ENCODE results near the gene INAFM2.
A peak's percentile ranks its signal among the peaks of the same experiment; 100 is the strongest.

The INAFM2 gene

DNA sequence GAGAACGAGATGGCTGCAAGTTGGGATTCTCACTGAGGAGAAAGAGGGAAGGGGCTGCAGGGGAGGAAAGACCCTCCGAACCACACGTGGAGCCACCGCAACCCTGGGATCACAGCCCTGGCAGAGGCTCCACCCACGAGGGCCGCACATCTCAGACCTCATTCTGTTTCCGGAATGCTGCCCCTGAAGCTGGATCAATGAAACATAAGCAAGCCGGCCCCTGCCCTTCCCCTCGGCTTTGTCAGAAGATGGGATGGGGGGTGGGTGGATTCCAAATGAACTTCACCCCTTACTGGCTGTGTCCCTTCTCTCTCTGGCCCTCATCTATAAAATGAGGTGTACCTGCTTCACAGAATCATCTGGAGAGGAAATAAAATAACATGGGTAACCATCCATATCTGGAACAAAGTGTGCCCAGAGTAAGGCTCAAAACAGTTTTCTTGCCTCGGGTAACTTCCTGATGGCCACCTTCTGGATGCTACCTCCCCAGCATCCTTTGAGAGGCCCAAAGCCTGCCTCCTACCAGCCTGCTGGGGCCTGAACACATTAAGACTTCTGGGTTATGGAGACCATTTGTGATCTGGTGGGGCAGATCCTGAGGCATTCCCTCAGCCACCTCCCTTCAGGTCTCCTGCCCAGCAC lies 21.9 kb downstream of the INAFM2 start:
- no peak for DNase-seq

DNA sequence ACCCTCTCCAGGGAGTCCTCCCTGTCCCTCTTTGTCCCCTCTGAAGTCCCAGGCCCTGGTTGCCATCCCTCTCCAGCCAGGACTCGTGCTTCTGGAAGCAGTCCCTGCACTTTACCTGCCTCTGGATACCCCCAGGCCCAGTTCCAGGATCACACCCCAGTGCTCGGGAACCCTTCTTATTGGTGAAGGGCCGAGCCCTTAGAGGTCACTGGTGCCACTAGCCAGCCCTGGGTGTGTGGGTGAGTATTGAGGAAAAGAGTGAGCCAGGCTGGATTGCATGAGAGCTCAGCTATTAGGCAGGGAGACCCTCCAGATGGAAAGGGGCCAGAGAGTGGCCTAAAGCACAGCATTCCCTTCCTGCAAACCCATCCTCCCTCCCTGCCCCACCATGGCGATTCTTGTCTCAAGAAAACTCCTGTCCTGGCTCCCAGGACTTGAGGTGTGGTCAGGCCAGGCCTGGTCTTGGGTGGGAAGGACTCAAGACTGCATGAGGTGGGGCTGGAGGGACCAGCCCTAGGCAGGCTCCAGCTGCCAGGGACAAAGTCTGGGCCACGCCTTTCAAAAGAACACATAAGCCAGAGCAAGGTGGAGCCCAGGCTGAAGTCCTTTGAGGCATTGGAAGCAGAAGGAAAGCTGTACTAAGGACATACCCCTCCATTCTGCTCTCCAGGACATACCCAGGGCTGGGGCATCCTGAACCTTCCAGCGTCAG lies 22.5 kb downstream of the INAFM2 start:
- no peak for DNase-seq

DNA sequence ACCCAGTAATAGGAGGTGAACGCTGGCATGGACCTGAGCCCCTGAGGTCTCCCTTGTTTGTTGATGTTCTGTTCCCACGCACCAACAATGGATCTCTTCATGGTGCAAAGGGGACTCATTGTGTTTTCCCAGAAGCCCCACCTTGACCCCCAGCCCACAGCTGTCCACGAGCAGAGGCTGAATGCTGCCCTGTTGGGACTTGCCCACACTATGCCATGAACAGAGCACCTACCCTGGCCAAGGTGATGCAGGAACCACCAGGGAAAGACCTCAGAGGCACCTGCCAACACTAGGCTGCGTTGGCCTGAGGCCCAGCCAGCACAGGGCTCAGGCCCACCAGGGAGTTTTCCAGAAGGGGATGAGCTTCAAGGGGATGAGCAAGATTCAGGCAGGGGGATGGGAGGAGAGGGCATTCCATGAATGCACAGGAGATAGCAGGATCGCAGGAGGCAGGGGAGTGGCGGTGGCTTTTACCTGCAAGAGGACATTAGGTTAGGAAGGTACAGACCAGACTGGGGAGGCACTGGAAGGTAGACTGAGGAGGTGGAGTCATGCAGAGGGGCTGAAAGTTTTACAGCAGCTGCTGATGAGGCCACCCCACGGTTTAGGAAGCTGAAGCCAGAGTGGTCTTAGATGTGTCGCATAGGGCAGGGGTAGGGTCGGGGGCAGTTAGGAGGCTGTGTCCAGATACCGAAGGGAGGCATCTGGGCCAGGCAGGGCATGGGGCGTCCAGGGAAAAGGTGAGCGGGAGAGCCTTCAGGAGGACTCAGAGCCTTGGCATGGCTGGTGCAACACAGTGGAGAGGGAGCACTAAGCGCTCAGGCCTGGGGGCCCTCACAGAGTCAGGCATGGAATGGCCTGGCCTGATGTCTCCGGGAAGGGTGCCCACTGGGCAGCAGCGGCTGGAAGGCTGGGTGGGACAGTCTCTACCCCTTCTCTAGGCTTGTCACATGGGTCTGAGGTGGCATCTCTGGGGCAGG lies 23.4 kb downstream of the INAFM2 start:
- DNase-seq, result no peak

DNA sequence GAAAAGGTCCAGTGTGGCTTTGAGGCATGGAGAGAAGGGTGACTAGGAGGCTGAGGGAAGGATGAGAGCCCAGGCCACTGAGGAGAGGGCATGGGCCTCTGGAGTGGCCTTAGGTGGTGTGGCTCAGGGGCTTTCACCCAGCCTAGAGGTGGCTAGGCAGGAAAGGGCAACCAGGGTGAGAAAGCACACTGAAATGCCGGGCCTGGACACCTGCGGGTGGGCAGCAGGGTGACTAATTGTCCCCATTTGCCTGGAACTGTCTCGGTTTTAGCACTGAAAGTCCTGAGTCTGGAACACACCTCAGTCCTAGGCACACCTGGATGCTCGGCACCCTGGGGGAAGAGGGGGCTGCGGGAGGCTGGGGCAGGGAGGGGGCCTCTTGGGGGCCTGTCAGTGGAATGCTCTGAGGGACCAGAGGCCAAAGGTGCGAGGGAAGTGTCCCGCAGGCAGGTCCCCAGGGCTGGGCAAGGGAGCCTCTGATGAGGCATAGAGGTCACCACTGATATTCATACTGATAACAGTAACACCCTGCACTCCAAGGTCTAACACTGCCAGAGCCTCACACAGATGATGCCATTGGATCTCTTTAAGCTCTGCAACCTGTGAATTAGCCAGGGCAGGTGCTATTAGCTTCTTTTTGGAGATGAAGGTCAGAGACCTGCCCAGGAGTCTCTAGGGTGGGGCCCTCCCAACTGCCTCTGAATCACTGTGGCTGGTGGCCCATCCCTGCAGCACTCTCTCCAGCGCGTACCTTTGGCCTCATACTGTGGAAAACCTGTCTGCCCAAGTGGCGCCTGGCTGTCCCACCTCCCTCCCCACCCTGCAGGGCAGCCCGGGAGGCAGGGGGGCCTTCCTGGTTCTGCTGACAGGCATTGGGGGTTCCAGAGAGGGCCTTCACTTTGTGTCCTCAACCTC lies 24.3 kb downstream of the INAFM2 start:
- no peak for DNase-seq

DNA sequence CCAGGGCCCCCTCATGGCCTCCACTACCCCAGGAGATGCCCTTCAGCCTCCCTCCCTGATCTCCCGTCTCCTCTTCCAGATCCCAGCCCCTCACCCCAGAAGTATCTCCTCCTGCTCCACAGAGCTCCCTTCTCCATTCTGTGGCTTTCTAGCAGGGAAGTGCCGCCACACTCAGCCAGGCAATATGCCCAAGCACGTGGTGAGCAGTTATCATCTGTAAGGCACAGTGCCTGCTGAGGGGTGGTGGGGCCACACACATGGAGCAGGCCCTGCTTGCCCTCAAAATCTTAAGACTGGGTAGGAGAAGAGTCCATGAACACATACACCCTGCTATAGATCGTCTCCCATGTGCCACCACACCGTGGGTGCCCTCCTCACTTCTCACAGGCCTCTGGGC lies 25.0 kb downstream of the INAFM2 start:
- DNase-seq, result no peak

DNA sequence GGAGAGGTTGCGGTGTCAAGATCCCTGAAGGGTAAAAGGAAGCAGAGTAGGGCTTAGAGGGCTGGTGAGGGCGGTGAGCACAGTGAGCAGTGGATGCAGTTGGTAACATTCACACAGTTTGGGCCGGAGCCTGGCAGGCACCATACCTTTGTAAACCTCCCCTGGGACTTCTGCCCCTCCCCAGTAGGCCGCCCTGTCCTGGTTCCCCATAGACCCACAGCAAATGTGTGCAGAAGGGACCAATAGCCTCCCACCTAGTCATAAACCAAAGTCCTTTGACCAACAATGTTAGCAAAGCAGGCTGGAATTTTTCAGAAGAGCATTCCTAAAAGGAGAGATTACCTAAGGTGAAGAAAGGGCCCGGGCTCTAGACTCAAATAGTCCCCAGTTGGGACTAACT lies 25.7 kb downstream of the INAFM2 start:
- DNase-seq, result no peak

DNA sequence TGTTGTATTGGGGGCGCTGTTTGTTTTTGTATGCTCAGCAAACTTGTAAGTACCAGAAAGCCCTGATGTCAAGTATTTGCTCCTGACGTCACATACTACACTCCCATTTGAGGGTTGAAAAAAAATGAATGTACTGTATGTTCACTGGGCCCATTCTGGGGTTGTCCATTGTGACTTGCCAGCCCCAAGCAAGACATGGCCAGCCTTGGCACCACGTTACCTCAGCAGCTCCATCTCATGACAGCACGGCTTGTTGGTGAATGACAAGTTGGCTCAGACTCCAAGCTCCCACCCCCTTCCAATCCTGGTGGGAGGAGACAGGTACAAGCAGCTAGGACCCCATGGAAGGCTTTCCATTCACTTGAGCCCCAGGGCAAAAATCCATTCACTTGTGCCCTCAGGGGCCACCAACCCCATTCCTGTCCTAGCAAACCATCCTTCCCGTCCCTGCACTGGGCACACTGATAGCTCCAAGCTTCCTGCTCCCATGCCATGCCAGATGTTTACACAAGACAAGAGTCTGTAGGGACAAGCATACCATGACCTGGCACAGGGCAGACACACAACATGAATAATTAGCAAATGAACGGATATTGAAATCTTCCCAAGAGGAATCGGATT lies 28.9 kb downstream of the INAFM2 start:
- no peak for DNase-seq

DNA sequence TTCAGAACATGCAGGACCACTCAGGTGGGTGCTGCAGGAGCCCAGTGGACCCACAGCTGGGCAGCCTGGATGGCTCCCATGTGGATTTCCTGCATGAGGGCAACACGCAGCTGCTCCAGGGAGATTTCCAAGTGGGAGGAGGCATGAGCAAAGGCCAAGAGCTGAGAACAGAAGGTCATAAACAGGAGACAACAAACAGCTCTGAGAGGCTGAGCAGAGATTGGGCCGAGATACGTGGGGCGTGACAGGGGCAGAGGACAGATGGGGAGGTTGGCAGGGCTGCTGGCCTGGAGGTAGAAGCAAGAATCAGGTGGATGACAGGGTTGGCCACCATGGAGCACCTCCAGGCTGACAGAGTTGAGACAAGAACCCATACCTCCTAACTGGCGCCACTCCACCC lies 30.2 kb downstream of the INAFM2 start:
- no peak for DNase-seq

DNA sequence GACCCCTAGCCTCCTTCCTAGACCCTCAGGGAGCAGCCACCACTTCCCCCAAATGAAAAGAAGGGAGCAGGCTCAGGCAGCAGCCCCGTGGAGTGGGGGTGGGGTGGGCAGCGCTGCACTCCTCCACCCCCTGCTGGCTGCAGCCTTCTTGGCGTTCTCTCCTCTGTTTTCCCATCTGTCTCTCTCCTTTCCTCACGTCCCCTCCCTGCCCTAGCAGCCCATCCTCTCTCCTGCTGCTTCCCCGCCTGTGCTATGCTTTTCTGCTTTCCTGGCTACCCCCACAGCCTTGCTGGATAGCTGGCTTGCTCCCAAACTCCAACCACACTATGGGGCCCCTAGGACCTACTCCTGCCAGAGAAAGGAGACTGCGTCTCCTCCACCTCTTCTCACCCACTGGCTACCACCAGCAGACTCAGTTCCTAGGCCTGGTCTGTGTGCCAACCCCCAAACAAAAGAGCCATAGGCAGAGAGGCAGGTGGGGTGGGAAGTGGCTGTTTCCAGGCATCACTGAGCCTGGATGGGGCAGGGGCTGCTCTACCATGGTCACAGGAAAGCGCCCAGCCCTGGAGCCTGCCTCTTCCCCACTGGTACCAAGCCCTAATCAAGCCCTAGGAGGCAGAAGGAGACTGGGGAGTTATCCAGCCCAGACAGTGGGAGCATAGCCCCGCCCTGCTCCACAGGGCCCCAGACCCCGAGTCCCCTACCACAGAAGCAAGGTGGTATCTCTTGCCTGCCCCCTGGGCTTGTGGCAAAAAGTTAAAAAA lies 31.1 kb downstream of the INAFM2 start:
- peak in 1 of 2 donors; percentile 52 for DNase-seq

DNA sequence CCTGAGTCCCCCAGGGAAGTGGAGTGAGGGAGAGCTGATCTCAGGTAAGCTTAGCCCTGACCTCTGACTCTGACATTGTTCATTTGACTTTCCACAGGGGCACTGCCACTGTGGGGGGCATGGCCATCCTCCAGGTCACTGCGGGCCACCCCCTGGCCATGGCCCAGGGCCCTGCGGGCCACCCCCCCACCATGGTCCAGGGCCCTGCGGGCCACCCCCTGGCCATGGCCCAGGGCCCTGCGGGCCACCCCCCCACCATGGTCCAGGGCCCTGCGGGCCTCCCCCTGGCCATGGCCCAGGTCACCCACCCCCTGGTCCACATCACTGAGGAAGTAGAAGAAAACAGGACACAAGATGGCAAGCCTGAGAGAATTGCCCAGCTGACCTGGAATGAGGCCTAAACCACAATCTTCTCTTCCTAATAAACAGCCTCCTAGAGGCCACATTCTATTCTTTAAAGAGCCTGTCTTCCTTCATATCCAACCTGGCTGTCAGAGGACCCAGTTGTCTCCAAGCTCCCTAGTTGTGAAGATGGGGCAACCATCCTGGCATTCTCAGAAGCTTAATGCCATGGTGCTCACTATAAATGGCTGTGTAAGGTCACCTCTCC lies 32.6 kb downstream of the INAFM2 start:
- no peak for DNase-seq

DNA sequence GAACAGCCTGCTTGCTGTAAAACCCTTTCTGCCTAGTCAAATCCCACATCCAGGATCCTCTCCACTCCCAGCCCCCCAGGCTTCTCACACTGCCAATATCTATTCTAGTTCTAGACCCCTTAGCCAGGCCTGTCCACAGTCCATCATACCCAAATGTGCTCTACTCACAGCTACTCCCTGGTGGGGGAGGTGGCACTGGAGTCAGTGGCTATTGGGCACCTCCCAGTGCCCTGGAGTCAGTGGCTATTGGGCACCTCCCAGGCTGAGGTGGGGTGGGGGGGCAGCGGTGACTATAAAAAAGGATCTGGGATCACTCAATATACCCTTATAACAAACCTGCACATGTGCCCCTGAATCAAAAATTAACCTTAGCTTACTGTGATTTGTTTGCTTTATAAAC lies 33.8 kb downstream of the INAFM2 start:
- no peak for DNase-seq

DNA sequence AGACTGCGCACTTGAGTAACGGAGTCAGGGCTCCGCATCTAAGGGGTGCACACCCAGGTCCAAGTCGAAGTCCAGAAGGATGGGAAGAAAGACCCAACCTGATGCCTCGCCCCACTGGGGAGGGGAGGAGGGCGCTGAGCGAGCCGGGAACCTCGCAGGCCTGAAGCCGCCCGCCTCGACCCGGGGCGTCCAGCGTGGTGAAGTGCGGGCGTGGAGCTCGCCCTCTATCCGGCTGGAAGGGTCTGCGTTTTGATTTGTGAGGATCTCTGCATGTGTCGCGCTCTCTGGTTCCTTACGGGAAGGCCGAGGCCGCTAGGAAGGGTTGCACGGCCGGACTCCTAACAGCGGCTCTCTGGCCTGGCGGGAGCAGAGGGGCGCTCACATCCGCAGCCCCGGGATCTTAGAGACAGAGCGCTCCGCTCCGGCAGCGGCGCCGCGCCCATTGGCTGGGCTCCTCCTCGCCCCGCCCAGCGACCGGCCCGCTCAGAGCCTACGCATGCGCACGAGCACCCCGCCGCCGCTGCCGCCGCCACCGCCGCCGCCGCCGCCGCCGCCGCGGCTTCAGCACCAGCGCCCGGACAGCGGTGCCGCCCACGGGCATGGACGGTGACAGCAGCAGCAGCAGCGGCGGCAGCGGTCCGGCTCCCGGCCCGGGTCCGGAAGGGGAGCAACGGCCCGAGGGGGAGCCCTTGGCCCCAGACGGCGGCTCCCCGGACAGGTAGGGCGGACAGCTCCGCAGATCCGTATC lies 34.4 kb downstream of the INAFM2 start, which contains the start of gene DISP2:
Gene DISP2 (plus strand): TSS at position 497 of the 748 bp plus-strand sequence. CDS start 103 bp downstream, at position 600.
- DNase-seq, result peak; percentile 84 to 86

DNA sequence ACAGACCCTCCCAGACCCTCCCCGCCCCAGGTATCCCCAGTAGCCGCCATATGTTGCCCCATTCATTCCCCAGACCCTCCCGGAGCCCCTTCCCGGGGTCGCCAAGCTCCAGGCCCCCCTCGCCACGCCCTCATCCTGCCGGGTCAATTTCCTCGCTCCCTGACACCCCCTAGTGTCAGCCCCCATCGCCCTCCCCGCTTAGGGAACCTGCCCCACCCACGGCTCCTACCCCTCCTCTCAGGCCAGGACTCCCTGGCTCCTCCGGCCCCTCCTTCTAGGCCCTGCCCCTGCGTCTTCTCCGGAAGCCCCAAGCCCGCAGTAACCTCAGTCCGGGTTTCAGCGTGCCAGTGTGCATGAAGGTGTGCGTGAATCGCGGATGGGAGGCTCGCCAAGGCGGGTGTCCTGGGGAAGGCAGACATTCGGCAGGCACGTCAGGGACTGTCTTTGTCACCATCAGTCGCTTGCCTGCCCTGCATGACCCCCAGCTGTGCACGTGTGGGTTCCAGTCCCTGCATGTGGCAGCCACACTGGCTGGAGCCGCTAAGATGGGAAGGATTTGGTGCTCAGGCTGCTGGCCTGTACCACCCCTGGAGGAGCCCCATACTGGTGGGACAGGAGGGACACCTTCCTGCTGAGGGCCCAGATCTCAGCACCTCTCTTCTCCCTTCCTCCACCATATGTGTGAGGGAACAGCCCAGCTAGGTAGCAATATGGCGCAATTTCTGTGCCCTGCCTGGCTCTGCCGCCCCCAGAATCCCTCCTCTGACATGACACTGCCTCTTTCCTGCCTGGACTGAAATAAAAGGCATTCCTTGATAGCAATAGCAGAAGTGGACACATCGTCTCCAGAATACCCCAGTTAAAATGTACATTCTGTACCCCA lies 35.2 kb downstream of the INAFM2 start:
- DNase-seq, result no peak

DNA sequence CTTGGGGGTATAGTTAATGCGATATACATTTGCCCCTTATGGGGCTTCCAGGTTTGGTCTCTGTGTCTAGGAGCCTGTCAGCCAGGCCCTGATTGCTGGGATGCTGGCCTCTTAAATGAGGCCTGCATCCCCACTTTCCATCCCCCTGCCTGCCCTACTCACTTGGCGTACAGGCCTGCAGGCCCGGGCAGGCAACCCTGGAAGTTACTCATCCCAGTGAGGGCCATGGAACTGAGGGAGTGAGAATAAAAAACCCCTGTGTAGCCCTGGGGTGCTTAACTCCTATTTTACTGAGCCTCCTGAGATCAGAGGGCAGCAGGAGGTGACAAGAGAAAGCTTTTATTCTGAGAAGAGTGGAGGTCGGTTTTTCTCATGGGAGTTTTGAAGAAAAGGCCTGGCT lies 36.5 kb downstream of the INAFM2 start:
- DNase-seq, result no peak

DNA sequence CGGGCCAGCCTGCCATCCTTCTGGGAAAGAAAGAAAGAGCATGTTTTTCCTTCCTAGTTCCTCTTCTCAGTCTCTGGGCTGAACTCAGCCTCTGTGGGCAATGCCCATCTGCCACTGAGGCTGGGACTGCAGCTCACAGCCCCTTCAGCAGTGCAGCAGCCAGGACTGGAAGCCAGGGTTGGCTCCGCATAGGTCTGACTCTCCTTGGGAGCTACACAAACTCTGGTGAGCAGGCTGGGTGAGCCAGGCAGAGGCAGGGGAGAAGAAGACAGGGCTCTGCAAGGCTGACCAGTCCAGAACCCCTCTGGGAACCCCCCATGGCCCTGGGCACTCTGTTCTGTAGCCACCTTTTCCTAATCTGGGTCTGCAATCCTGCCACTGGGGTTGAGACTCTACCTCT lies 38.1 kb downstream of the INAFM2 start:
- DNase-seq, result no peak

DNA sequence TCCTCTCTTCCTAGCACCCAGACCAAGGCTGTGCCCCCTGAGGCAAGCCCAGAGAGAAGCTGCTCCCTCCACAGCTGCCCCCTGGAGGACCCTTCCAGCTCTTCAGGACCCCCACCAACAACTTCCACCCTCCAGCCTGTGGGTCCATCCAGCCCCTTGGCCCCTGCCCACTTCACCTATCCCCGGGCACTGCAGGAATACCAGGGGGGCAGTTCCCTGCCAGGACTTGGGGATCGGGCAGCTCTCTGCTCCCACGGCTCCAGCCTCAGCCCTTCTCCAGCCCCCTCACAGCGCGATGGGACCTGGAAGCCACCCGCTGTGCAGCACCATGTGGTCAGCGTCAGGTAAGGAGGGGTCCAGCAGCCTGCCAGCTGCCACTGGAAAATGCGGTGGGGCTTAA lies 40.1 kb downstream of the INAFM2 start:
- no peak for DNase-seq

DNA sequence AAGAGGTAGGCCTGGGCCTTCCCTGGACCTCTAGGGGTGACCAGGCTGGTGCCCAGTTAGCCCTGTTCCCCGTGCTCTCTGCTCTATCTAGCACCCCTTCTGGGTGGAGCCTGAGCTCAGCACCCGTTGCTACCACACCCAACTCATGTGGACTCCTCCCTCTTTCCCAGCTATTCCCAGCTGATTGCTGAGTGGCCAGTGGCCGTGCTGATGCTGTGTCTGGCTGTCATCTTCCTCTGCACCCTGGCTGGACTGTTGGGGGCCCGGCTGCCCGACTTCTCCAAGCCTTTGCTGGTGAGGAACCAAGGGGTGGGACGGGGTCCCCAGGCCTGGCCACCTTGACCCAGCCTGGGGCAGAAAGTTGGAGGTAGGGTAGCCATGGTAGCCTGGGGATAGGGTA lies 40.8 kb downstream of the INAFM2 start:
- no peak for DNase-seq

DNA sequence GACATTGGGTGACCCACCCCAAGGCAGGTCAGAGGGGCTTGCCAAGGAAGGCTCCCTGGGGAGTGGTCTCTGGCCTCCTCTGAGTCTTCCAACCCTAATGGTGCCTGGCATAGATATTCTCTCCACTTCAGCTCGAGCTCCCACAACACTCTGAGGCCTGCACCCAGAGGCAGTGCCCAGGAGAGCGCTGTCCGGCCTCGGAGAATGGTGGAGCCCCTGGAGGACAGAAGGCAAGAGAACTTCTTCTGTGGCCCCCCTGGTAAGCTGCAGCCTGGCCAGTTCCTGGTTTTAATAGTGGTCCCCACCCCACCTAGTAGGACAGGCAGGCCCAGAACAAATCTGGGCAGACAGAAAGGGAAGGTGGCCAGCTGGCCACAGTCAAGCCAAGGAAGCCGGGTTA lies 41.5 kb downstream of the INAFM2 start:
- no peak for DNase-seq

Measured in hippocampal formation (tissue), 2 donors.